Fibroblast of lung (primary cell): ENCODE data around the gene CYP19A1. TPM values are rescaled to one million over a fixed set of nuclear protein-coding genes. Genes with fewer than 3 reads are reported as not detected.

Source experiments
- DNase-seq, 2 donors: peaks; one replicate each; pipeline versions ENCODE4 v3.0.0 to v3.0.0-alpha.2; 2010; ENCODE audit warnings: low read depth in 2 of 2
- H2AFZ ChIP-seq: 2 replicates; pipeline ENCODE4 v1.5.1; 2012; ENCODE audit warnings: low read length, control low read depth, inconsistent platforms
- H3K27ac ChIP-seq: 2 replicates; pipeline ENCODE4 v1.5.1; 2011; ENCODE audit warnings: low read length, control low read depth; ENCODE audit not compliant: insufficient read depth
- H3K27me3 ChIP-seq: 2 replicates; pipeline ENCODE4 v1.5.1; 2011; ENCODE audit warnings: mild to moderate bottlenecking, low read length; ENCODE audit not compliant: control insufficient read depth, insufficient read depth
- H3K36me3 ChIP-seq: 2 replicates; pipeline ENCODE4 v1.5.1; 2011; ENCODE audit warnings: low read length; ENCODE audit not compliant: control insufficient read depth, insufficient read depth
- H3K4me1 ChIP-seq: 2 replicates; pipeline ENCODE4 v1.5.1; 2011; ENCODE audit warnings: low read length; ENCODE audit not compliant: control insufficient read depth, insufficient read depth; ENCODE audit errors: extremely low read depth
- H3K4me2 ChIP-seq: 2 replicates; pipeline ENCODE4 v1.5.1; 2011; ENCODE audit warnings: low read length, control low read depth; ENCODE audit not compliant: insufficient read depth; ENCODE audit errors: extremely low read depth
- H3K4me3 ChIP-seq, 4 experiments: fragments of 200-600 bp in 1 of 4; sonication (generic) in 1 of 4; replicated peaks in 1 of 4; 2 replicates each; pipeline ENCODE4 v1.5.1; 2011 to 2016; ENCODE audit warnings: low read length in 4 of 4, low read depth in 3 of 4, mild to moderate bottlenecking in 3 of 4, control low read depth in 2 of 4, inconsistent platforms in 1 of 4, mixed read lengths in 1 of 4; ENCODE audit not compliant: insufficient read depth in 1 of 4; ENCODE audit errors: control extremely low read depth in 1 of 4
- H3K79me2 ChIP-seq: 2 replicates; pipeline ENCODE4 v1.5.1; 2012; ENCODE audit warnings: mild to moderate bottlenecking, low read length, inconsistent platforms; ENCODE audit not compliant: control insufficient read depth, insufficient read depth
- H3K9ac ChIP-seq: 2 replicates; pipeline ENCODE4 v1.5.1; 2011; ENCODE audit warnings: mild to moderate bottlenecking, low read length, control low read depth; ENCODE audit not compliant: insufficient read depth
- H3K9me3 ChIP-seq: 2 replicates; pipeline ENCODE4 v1.5.1; 2012; ENCODE audit warnings: low read depth, low read length; ENCODE audit not compliant: control insufficient read depth, insufficient read depth
- H4K20me1 ChIP-seq: 2 replicates; pipeline ENCODE4 v1.5.1; 2011; ENCODE audit warnings: low read length; ENCODE audit not compliant: control insufficient read depth, insufficient read depth; ENCODE audit errors: extremely low read depth
- CTCF ChIP-seq, 2 donors: IDR thresholded peaks in 1 of 2; conservative IDR thresholded peaks in 1 of 2; 1 replicate in 1 of 2; 2 replicates in 1 of 2; pipeline ENCODE4 v1.5.1; 2011 to 2012; ENCODE audit warnings: low read length in 2 of 2, control low read depth in 1 of 2, inconsistent platforms in 1 of 2, low read depth in 1 of 2, mild to moderate bottlenecking in 1 of 2
- EZH2 ChIP-seq: IDR thresholded peaks from 2 replicates; pipeline ENCODE4 v1.5.1; 2012; ENCODE audit warnings: low read length, control low read depth, mild to moderate bottlenecking; ENCODE audit errors: missing control alignments
- polyA plus RNA-seq, 2 donors: library from polyadenylated mRNA; depleted of rRNA in 1 of 2; stranded (reverse) in 1 of 2; unstranded in 1 of 2; fragments of >200 nt; gene quantifications; 2 replicates each; pipeline ENCODE4 v1.2.1, GENCODE V29; 2011 to 2012; ENCODE audit warnings: missing spikeins in 1 of 2
- total RNA-seq: library from RNA; depleted of rRNA; stranded (reverse); fragments of >200 nt; gene quantifications from 2 replicates; pipeline ENCODE4 v1.2.1, GENCODE V29; 2014

Gene CYP19A1
- total and polyA plus RNA-seq, 2 donors (not counting 1 experiment from before 2014, with no cell fraction given) = 0.16 to 2.3 TPM

GRCh38 chr15:51313644-51314280, 24.6 kb downstream of the CYP19A1 start:
- H3K36me3 ChIP-seq = no peaks in the 10 kb centered on the region
- peaks cover 4% of the 10 kb centered on the region for H3K4me1 ChIP-seq
- no peak overlapping the region for H3K9ac ChIP-seq
- TF ChIP-seq CTCF (conservative IDR thresholded peaks at IDR 0.05 in 1 of 2, IDR thresholded peaks at IDR 0.05 in 1 of 2; ENCODE audit: low read depth in 1 of 2, low read length in 2 of 2) (no peak), EZH2 (no peak)
- H3K27me3 ChIP-seq = no peaks in the 10 kb centered on the region
- H4K20me1 ChIP-seq = no peaks in the 10 kb centered on the region
- no peak overlapping the region for H2AFZ ChIP-seq
- no peak for DNase-seq
- H3K9me3 ChIP-seq = no peaks in the 10 kb centered on the region
- no peak overlapping the region for H3K4me2 ChIP-seq
- H3K27ac ChIP-seq = no peak overlapping the region
- no peaks in the 10 kb centered on the region for H3K79me2 ChIP-seq
- H3K4me3 ChIP-seq = no peak overlapping the region

- no peak overlapping the region for H3K4me2 ChIP-seq
- TF ChIP-seq EZH2 (no peak), CTCF (conservative IDR thresholded peaks at IDR 0.05 in 1 of 2, IDR thresholded peaks at IDR 0.05 in 1 of 2; ENCODE audit: low read depth in 1 of 2, low read length in 2 of 2) (no peak)
- no peak overlapping the region for H3K4me3 ChIP-seq
- no peaks in the 10 kb centered on the region for H3K9me3 ChIP-seq
- no peaks in the 10 kb centered on the region for H3K36me3 ChIP-seq
- no peaks in the 10 kb centered on the region for H4K20me1 ChIP-seq
- no peak overlapping the region for H2AFZ ChIP-seq
- H3K79me2 ChIP-seq = no peaks in the 10 kb centered on the region
- no peaks in the 10 kb centered on the region for H3K27me3 ChIP-seq
- H3K4me1 ChIP-seq = peaks cover 4% of the 10 kb centered on the region
- H3K27ac ChIP-seq = no peak overlapping the region
- no peak overlapping the region for H3K9ac ChIP-seq
- DNase-seq = peak in 1 of 2 donors; percentile 79
Observed at GRCh38 chr15:51313074-51313393, 25.4 kb downstream of the CYP19A1 start.

GRCh38 chr15:51312166-51313073, 26.0 kb downstream of the CYP19A1 start:
- peaks cover 4% of the 10 kb centered on the region for H3K4me1 ChIP-seq
- TF ChIP-seq CTCF (conservative IDR thresholded peaks at IDR 0.05 in 1 of 2, IDR thresholded peaks at IDR 0.05 in 1 of 2; ENCODE audit: low read depth in 1 of 2, low read length in 2 of 2) = no peak
- TF ChIP-seq EZH2 = no peak
- H4K20me1 ChIP-seq = no peaks in the 10 kb centered on the region
- no peaks in the 10 kb centered on the region for H3K36me3 ChIP-seq
- H2AFZ ChIP-seq = no peak overlapping the region
- H3K79me2 ChIP-seq = no peaks in the 10 kb centered on the region
- no peaks in the 10 kb centered on the region for H3K9me3 ChIP-seq
- H3K27ac ChIP-seq = peak overlapping the region; percentile 25
- peak overlapping the region; percentile 19 for H3K4me2 ChIP-seq
- H3K9ac ChIP-seq = no peak overlapping the region
- H3K27me3 ChIP-seq = no peaks in the 10 kb centered on the region
- peak; percentile 48 to 90 for DNase-seq
- H3K4me3 ChIP-seq = no peak overlapping the region
